IMR-90 (cell line): ENCODE measurements around the gene RFX6. TPM values are rescaled to one million over a fixed set of nuclear protein-coding genes. Genes with fewer than 3 reads are reported as not detected.

Source experiments
- ATAC-seq: fragments of 200-7000 bp; cut with Tn5 transposase; 2 replicates; pipeline ENCODE4 v1.9.1; 2020; ENCODE audit warnings: low read depth, mild to moderate bottlenecking, moderate library complexity
- BruUV-seq: library from RNA; stranded (reverse); fragments of 400-500 nt; replicated peaks from 2 replicates; lab custom pipeline; 2021; lab: Mats Ljungman, UMichigan
- CTCF ChIA-PET: fragments of 300-600 bp; formaldehyde crosslinking; extraction: SDS; loops from one replicate; lab custom pipeline; 2021; ENCODE audit warnings: antibody characterized with exemption; lab: Yijun Ruan, JAX
- POLR2A ChIA-PET: fragments of 300-600 bp; sonication (Branson Sonifier 250); formaldehyde crosslinking; loops from one replicate; lab custom pipeline; 2022; ENCODE audit warnings: antibody characterized with exemption; ENCODE audit not compliant: unreplicated experiment; lab: Charles Lee
- DNase-seq: peaks from one replicate; pipeline ENCODE4 v3.0.0; 2013
- H2AFZ ChIP-seq: replicated peaks from 2 replicates; pipeline ENCODE3; 2013; ENCODE audit warnings: low read length, mild to moderate bottlenecking; ENCODE audit not compliant: poor library complexity
- H2AK5ac ChIP-seq: 2 replicates; pipeline ENCODE4 v1.6.1; 2013; ENCODE audit warnings: low read depth, low read length, inconsistent platforms
- H2AK9ac ChIP-seq: replicated peaks from 2 replicates; pipeline ENCODE3; 2013; ENCODE audit warnings: mild to moderate bottlenecking, low read depth, low read length, moderate library complexity; ENCODE audit not compliant: poor library complexity
- H2BK120ac ChIP-seq: 2 replicates; pipeline ENCODE4 v1.6.1; 2013; ENCODE audit warnings: low read depth, low read length, inconsistent platforms
- H2BK15ac ChIP-seq: 3 replicates; pipeline ENCODE4 v1.6.1; 2013; ENCODE audit warnings: low read depth, low read length, inconsistent platforms
- H2BK20ac ChIP-seq: 2 replicates; pipeline ENCODE4 v1.6.1; 2013; ENCODE audit warnings: low read depth, mild to moderate bottlenecking, inconsistent platforms, low read length, moderate library complexity
- H2BK5ac ChIP-seq: 2 replicates; pipeline ENCODE4 v1.6.1; 2013; ENCODE audit warnings: mild to moderate bottlenecking, low read depth, low read length, inconsistent platforms; ENCODE audit not compliant: poor library complexity, severe bottlenecking
- H3K14ac ChIP-seq: replicated peaks from 2 replicates; pipeline ENCODE4 v1.6.1; 2013; ENCODE audit warnings: low read depth, low read length, inconsistent platforms
- H3K18ac ChIP-seq: 2 replicates; pipeline ENCODE4 v1.6.1; 2013; ENCODE audit warnings: low read depth, low read length, control low read depth
- H3K23ac ChIP-seq: 2 replicates; pipeline ENCODE4 v1.6.1; 2013; ENCODE audit warnings: low read depth, low read length, inconsistent platforms
- H3K27ac ChIP-seq: 2 replicates; pipeline ENCODE4 v1.5.1; 2013; ENCODE audit warnings: mild to moderate bottlenecking, control low read depth, low read length; ENCODE audit not compliant: insufficient read depth
- H3K27me3 ChIP-seq: 2 replicates; pipeline ENCODE4 v1.6.1; 2013; ENCODE audit warnings: low read length; ENCODE audit not compliant: control insufficient read depth, insufficient read depth
- H3K36me3 ChIP-seq: 2 replicates; pipeline ENCODE4 v1.6.1; 2013; ENCODE audit warnings: low read length, mixed read lengths; ENCODE audit not compliant: control insufficient read depth, insufficient read depth
- H3K4ac ChIP-seq: 2 replicates; pipeline ENCODE4 v1.6.1; 2013; ENCODE audit warnings: low read depth, low read length, inconsistent platforms
- H3K4me1 ChIP-seq: 2 replicates; pipeline ENCODE4 v1.6.1; 2013; ENCODE audit warnings: low read length, mixed read lengths; ENCODE audit not compliant: control insufficient read depth, insufficient read depth
- H3K4me2 ChIP-seq: 2 replicates; pipeline ENCODE4 v1.6.1; 2013; ENCODE audit warnings: low read depth, mild to moderate bottlenecking, control low read depth, low read length, moderate library complexity
- H3K4me3 ChIP-seq: 2 replicates; pipeline ENCODE4 v1.5.1; 2013; ENCODE audit warnings: low read depth, mild to moderate bottlenecking, control low read depth, low read length, moderate library complexity; ENCODE audit not compliant: insufficient read depth
- H3K56ac ChIP-seq: 2 replicates; pipeline ENCODE4 v1.6.1; 2013; ENCODE audit warnings: low read length, inconsistent platforms; ENCODE audit not compliant: insufficient read depth; ENCODE audit errors: extremely low read depth
- H3K79me1 ChIP-seq, 2 experiments: 2 replicates each; pipeline ENCODE4 v1.6.1; 2013; ENCODE audit warnings: low read length in 2 of 2, inconsistent platforms in 1 of 2, low read depth in 1 of 2
- H3K9ac ChIP-seq: 2 replicates; pipeline ENCODE4 v1.6.1; 2013; ENCODE audit warnings: low read depth, low read length, control low read depth
- H3K9me1 ChIP-seq: 2 replicates; pipeline ENCODE4 v1.6.1; 2013; ENCODE audit warnings: low read length, inconsistent platforms; ENCODE audit not compliant: insufficient read depth
- H3K9me3 ChIP-seq: 2 replicates; pipeline ENCODE4 v1.6.1; 2013; ENCODE audit warnings: low read length; ENCODE audit not compliant: control insufficient read depth, insufficient read depth
- H4K20me1 ChIP-seq: 2 replicates; pipeline ENCODE4 v1.6.1; 2013; ENCODE audit warnings: low read length, inconsistent platforms; ENCODE audit not compliant: insufficient read depth
- H4K5ac ChIP-seq: 2 replicates; pipeline ENCODE4 v1.6.1; 2013; ENCODE audit warnings: mild to moderate bottlenecking, low read depth, low read length, control low read depth
- H4K8ac ChIP-seq, 2 experiments: 2 replicates each; pipeline ENCODE4 v1.6.1; 2013; ENCODE audit warnings: low read depth in 2 of 2, low read length in 2 of 2, control low read depth in 1 of 2, inconsistent platforms in 1 of 2
- H4K91ac ChIP-seq: 2 replicates; pipeline ENCODE4 v1.6.1; 2013; ENCODE audit warnings: low read depth, low read length, inconsistent platforms; ENCODE audit not compliant: insufficient read depth
- BHLHE40 ChIP-seq: fragments of 150-350 bp; IDR thresholded peaks from 2 replicates; pipeline ENCODE4 v1.6.1; 2016; ENCODE audit warnings: mild to moderate bottlenecking, low read depth, low read length
- CEBPB ChIP-seq: IDR thresholded peaks from 2 replicates; pipeline ENCODE4 v1.6.1; 2012; ENCODE audit warnings: low read depth, low read length, improper control_type of control experiment
- CHD1 ChIP-seq: IDR thresholded peaks from 2 replicates; pipeline ENCODE4 v1.6.1; 2012; ENCODE audit warnings: low read depth, low read length, improper control_type of control experiment
- FOS ChIP-seq: fragments of 150-350 bp; IDR thresholded peaks from 2 replicates; pipeline ENCODE4 v1.6.1; 2016; ENCODE audit warnings: low read depth, low read length
- MAFK ChIP-seq: IDR thresholded peaks from 2 replicates; pipeline ENCODE4 v1.6.1; 2012; ENCODE audit warnings: low read depth, low read length, improper control_type of control experiment
- MAZ ChIP-seq: IDR thresholded peaks from 2 replicates; pipeline ENCODE4 v1.6.1; 2012; ENCODE audit warnings: low read depth, mild to moderate bottlenecking, low read length, improper control_type of control experiment, moderate library complexity, borderline replicate concordance
- NFE2L2 ChIP-seq: fragments of 150-350 bp; IDR thresholded peaks from 2 replicates; pipeline ENCODE4 v1.6.1; 2016; ENCODE audit warnings: low read depth, mild to moderate bottlenecking, low read length
- POLR2A ChIP-seq: IDR thresholded peaks from 2 replicates; pipeline ENCODE4 v1.6.1; 2012; ENCODE audit warnings: mild to moderate bottlenecking, low read depth, low read length
- RAD21 ChIP-seq: IDR thresholded peaks from 2 replicates; pipeline ENCODE4 v1.6.1; 2012; ENCODE audit warnings: low read length, improper control_type of control experiment
- SMC3 ChIP-seq: fragments of 150-350 bp; IDR thresholded peaks from 2 replicates; pipeline ENCODE4 v1.6.1; 2016; ENCODE audit warnings: low read depth, mild to moderate bottlenecking, antibody characterized with exemption, low read length, moderate library complexity
- WGBS, 2 experiments: methylation state at CpG; one replicate each; pipeline versions ENCODE4 v1.1.5 to v1.1.7; 2013; ENCODE audit warnings: missing lambda C conversion rate in 2 of 2; ENCODE audit not compliant: insufficient read length in 1 of 2; ENCODE audit errors: extremely low coverage in 2 of 2; 5-methylcytosine and 5-hydroxymethylcytosine counted together
- dilution Hi-C: fragments of 300-500 bp; cut with HindIII; formaldehyde crosslinking; loops from one replicate; pipeline ENCODE4 v1.14.3; 2018; ENCODE audit warnings: low sequenced_read_pairs; ENCODE audit not compliant: unreplicated experiment
- in situ Hi-C: fragments of 300-500 bp; cut with MboI; formaldehyde crosslinking; loops from 3 replicates; pipeline ENCODE4 v1.14.3; 2019; ENCODE audit warnings: low sequenced_read_pairs, inconsistent platforms, mixed read lengths
- intact Hi-C: fragments of 100-400 bp; cut with micrococcal nuclease; formaldehyde crosslinking; loops from 2 replicates; pipeline ENCODE4 v1.10.0; 2022
- polyA plus RNA-seq, 3 experiments: library from polyadenylated mRNA; depleted of rRNA; stranded (reverse); fragments of >200 nt; gene quantifications; 2 replicates each; pipeline ENCODE4 v1.2.3, GENCODE V29; 2012; ENCODE audit warnings: low replicate concordance in 1 of 3
- total RNA-seq: library from RNA; depleted of rRNA; stranded (reverse); fragments of >200 nt; gene quantifications from 2 replicates; pipeline ENCODE4 v1.2.3, GENCODE V29; 2012

The RFX6 gene
- total and polyA plus RNA-seq, 2 of the 4 experiments (the other 2 are of a cell fraction), result not detected

GRCh38 chr6:116883005-116883404, 6.0 kb downstream of the RFX6 start:
- H3K4me3 ChIP-seq, result no peak overlapping the region
- no peaks in the 10 kb centered on the region for H3K4me1 ChIP-seq
- no peak overlapping the region for H3K18ac ChIP-seq
- no peak overlapping the region for H3K4me2 ChIP-seq
- no peak overlapping the region for H2BK15ac ChIP-seq
- no CpG with 5 or more reads among the region's 1 CpG for WGBS, 2 experiments
- no peak overlapping the region for H2AK5ac ChIP-seq
- H3K14ac ChIP-seq, result no peak overlapping the region
- no peak overlapping the region for H4K8ac ChIP-seq
- in situ Hi-C loops, result no loop called here
- H4K5ac ChIP-seq, result no peak overlapping the region
- no peak for DNase-seq
- no peaks in the 10 kb centered on the region for H3K27me3 ChIP-seq
- H3K9ac ChIP-seq, result no peak overlapping the region
- TF ChIP-seq POLR2A, result no peak
- no peak for TF ChIP-seq MAZ
- no peak for TF ChIP-seq CEBPB
- TF ChIP-seq SMC3, result no peak
- no peak for TF ChIP-seq FOS
- no peak for TF ChIP-seq CHD1
- TF ChIP-seq BHLHE40, result no peak
- no peak for TF ChIP-seq RAD21
- TF ChIP-seq MAFK, result no peak
- TF ChIP-seq NFE2L2, result no peak
- H3K4ac ChIP-seq, result no peak overlapping the region
- no peak overlapping the region for H3K56ac ChIP-seq
- H2BK5ac ChIP-seq, result no peak overlapping the region
- H3K23ac ChIP-seq, result no peak overlapping the region
- ChIA-PET CTCF (no interaction called here), POLR2A (no interaction called here)
- no peak overlapping the region for H2BK120ac ChIP-seq
- no peak overlapping the region for H2BK20ac ChIP-seq
- H2AFZ ChIP-seq, result no peak overlapping the region
- H3K27ac ChIP-seq, result no peak overlapping the region
- no peak for ATAC-seq
- H2AK9ac ChIP-seq, result no peak overlapping the region
- H3K9me3 ChIP-seq, result no peaks in the 10 kb centered on the region
- no peaks in the 10 kb centered on the region for H3K36me3 ChIP-seq
- no peaks in the 10 kb centered on the region for H4K20me1 ChIP-seq
- intact Hi-C loops, result loop anchor here (5.0 kb wide), 1 partner anchor 84 kb away; no protein-coding TSS in a partner anchor
- BruUV-seq, result no TSS peak
- dilution Hi-C loops, result no loop called here
- H3K79me1 ChIP-seq, result no peaks in the 10 kb centered on the region
- no peaks in the 10 kb centered on the region for H3K9me1 ChIP-seq
- H4K91ac ChIP-seq, result no peak overlapping the region
